B cell (primary cell): ENCODE data around the gene FLNB.

Source experiments
- EZH2 ChIP-seq: IDR thresholded peaks from 2 replicates; pipeline ENCODE4 v1.6.1; 2012; ENCODE audit warnings: borderline replicate concordance, low read depth, mild to moderate bottlenecking, moderate library complexity, low read length; ENCODE audit not compliant: insufficient read depth, poor library complexity, severe bottlenecking
- TF ChIP-seq, protein P1 (sequence below): fragments of 200-600 bp; IDR thresholded peaks from one replicate; pipeline ENCODE4 v1.8.0; 2022; ENCODE audit warnings: antibody characterized with exemption, mild to moderate bottlenecking

GRCh38 chr3:58134468-58134867, 126.2 kb downstream of the FLNB start:
- TF ChIP-seq, protein P1, sequence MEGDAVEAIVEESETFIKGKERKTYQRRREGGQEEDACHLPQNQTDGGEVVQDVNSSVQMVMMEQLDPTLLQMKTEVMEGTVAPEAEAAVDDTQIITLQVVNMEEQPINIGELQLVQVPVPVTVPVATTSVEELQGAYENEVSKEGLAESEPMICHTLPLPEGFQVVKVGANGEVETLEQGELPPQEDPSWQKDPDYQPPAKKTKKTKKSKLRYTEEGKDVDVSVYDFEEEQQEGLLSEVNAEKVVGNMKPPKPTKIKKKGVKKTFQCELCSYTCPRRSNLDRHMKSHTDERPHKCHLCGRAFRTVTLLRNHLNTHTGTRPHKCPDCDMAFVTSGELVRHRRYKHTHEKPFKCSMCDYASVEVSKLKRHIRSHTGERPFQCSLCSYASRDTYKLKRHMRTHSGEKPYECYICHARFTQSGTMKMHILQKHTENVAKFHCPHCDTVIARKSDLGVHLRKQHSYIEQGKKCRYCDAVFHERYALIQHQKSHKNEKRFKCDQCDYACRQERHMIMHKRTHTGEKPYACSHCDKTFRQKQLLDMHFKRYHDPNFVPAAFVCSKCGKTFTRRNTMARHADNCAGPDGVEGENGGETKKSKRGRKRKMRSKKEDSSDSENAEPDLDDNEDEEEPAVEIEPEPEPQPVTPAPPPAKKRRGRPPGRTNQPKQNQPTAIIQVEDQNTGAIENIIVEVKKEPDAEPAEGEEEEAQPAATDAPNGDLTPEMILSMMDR, result no peak
- TF ChIP-seq EZH2, result no peak
